T-helper 1 cell treated with Interleukin-12 subunit alpha and Interleukin-12 subunit beta and Interleukin-4 antibody, amounts not matched to agents 30 ng/mL and 1 ng/mL, for 36 hours (primary cell): ENCODE measurements around the gene PEBP1. TPM values are rescaled to one million over a fixed set of nuclear protein-coding genes. Genes with fewer than 3 reads are reported as not detected.

ENCODE experiments used
- intact Hi-C: fragments of 100-400 bp; cut with micrococcal nuclease; formaldehyde crosslinking; loops from one replicate; pipeline ENCODE4 v1.15.1; 2024
- total RNA-seq: library from RNA; stranded (reverse); gene quantifications from 2 replicates; pipeline ENCODE4 v1.2.3, GENCODE V29; 2022

PEBP1 gene
- total RNA-seq, 1 donor from 2014 or later: 111 TPM

DNA sequence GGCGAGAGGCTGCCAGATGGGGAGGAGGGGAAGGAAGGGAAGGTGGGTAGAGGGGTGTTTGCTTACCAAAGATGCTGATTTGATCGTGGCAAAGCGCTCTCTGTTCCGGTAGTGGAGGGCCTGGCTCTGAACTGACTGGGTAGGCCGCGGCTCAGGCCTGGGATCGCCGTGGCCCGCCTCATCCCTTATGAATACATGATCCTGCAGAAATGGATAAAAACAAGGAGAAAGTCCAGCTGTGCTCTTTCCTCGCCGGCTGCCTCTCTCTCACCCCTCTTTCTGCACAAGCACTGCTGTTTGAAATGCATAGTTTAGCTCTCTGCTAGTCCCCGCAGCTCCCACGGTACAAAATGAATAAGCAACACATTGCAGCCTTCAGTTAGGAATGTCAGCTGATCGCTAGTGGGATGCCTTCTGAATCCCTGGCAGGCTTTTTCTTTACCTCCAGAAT, 53.8 kb downstream of the PEBP1 start:
- intact Hi-C loops: loop anchor here (10.0 kb wide), 1 partner anchor 315 kb away; no protein-coding TSS in a partner anchor

DNA sequence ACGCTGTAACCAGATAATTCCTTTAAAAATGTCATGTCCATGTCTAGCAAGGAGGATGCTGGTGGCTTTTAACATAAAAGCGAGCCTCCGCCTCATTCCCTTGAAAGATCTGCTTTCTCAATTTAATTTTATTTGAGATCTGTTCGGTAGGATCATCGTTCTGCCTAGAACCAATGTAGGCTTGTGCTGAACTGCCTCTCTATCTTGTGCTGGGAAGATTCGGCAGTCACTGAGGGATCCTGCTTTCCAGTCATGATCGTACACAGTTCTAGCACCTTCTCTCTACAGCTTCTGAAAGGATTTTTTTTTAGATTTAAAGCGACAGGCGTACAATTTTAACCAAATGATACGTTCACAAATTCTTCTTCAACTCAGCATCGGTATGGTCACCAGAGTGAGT, 54.3 kb downstream of the PEBP1 start:
- intact Hi-C loops: no loop called here

DNA sequence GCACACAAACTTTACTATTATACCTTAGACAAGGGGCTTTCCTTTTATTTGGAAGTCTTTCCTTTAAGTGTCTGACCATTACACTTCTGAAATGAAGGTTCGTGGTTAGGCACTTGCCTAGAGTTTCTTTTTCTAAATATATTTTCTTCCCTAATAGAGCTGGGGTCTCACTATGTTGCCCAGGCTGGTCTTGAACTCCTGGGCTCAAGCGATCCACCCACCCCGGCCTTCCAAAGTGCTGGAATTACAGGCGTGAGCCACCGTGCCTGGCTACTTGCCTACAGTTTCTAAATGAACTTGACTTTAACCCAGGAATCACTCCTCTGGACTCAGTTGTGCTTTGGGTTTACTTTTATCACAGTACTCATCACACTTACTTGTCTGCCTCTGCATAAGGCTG, 57.6 kb downstream of the PEBP1 start:
- intact Hi-C loops: no loop called here

DNA sequence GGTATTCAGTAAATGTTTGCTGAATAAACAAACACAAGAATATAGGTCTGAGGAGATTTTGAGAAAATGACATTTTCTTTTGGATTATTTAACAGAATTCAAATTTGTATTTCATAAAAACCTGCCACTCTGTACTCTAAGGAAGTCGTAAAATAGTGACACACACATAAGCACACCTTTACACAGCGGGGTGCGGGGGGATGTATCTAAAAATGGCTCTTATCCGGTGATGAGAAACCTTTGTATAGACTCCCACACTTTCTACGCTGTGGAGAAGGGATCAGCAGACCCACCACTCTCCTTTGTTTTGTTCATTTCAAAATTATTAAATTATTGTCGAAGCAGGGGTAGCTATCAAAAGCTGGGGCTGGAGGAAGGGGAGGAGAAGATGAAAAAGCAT, 58.0 kb downstream of the PEBP1 start:
- intact Hi-C loops: no loop called here

Other genes with a start within 250 kb of the PEBP1 start
- gene KSR2, start 167.1 kb upstream of the PEBP1 start, total RNA-seq: under 0.01 and 0.15 TPM in 2 replicates
- 38.2 and 39.2 TPM in 2 replicates for gene RFC5, start 119.4 kb upstream of the PEBP1 start, total RNA-seq
- gene WSB2, start 74.9 kb upstream of the PEBP1 start, total RNA-seq: 72.1 and 79.8 TPM in 2 replicates
- 5.2 and 6.3 TPM in 2 replicates for gene VSIG10, start 32.1 kb upstream of the PEBP1 start, total RNA-seq
- 55.7 and 62.4 TPM in 2 replicates for gene TAOK3, start 236.8 kb downstream of the PEBP1 start, total RNA-seq
- 21.8 and 24.2 TPM in 2 replicates for gene SUDS3, start 240.4 kb downstream of the PEBP1 start, total RNA-seq